Measurements from ENCODE around the gene ARHGAP10.

Gene ARHGAP10

GRCh38 chr4:147955827-147956558, 224.1 kb downstream of the ARHGAP10 start:
- TF ChIP-seq, protein P1, sequence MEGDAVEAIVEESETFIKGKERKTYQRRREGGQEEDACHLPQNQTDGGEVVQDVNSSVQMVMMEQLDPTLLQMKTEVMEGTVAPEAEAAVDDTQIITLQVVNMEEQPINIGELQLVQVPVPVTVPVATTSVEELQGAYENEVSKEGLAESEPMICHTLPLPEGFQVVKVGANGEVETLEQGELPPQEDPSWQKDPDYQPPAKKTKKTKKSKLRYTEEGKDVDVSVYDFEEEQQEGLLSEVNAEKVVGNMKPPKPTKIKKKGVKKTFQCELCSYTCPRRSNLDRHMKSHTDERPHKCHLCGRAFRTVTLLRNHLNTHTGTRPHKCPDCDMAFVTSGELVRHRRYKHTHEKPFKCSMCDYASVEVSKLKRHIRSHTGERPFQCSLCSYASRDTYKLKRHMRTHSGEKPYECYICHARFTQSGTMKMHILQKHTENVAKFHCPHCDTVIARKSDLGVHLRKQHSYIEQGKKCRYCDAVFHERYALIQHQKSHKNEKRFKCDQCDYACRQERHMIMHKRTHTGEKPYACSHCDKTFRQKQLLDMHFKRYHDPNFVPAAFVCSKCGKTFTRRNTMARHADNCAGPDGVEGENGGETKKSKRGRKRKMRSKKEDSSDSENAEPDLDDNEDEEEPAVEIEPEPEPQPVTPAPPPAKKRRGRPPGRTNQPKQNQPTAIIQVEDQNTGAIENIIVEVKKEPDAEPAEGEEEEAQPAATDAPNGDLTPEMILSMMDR (IDR thresholded peaks at IDR 0.05; ENCODE audit: borderline replicate concordance, extremely low read depth, low read length, poor library complexity, severe bottlenecking): no peak
- TF ChIP-seq EZH2 (IDR thresholded peaks at IDR 0.05; ENCODE audit: borderline replicate concordance, low read depth, low read length, severe bottlenecking): no peak
- Histone ChIP-seq H3K27me3 (ENCODE audit: insufficient read depth, low read length, poor library complexity) (no peaks in the 10 kb centered on the region), H3K4me3 (ENCODE audit: low read depth in 1 of 2, low read length in 2 of 2) (no peak overlapping the region), H2AFZ (ENCODE audit: low read depth, low read length) (no peak overlapping the region), H4K20me1 (ENCODE audit: insufficient read depth, low read length) (no peaks in the 10 kb centered on the region), H3K36me3 (ENCODE audit: insufficient read depth, low read length) (no peaks in the 10 kb centered on the region), H3K9me3 (ENCODE audit: insufficient read depth, low read length, severe bottlenecking) (no peaks in the 10 kb centered on the region), H3K9ac (ENCODE audit: low read depth, low read length) (no peak overlapping the region), H3K4me2 (ENCODE audit: insufficient read depth, low read length) (no peak overlapping the region), H3K27ac (ENCODE audit: low read length) (no peak overlapping the region), H3K4me1 (ENCODE audit: insufficient read depth, low read length) (no peaks in the 10 kb centered on the region), H3K79me2 (ENCODE audit: insufficient read depth, low read length) (no peaks in the 10 kb centered on the region)
- DNase-seq (no peak), ATAC-seq (ENCODE audit: insufficient read depth, low read depth) (no peak)

- DNase-seq (no peak), ATAC-seq (ENCODE audit: insufficient read depth, low read depth) (no peak)
- H4K20me1 ChIP-seq (ENCODE audit: insufficient read depth, low read length): no peaks in the 10 kb centered on the region
- H3K9ac ChIP-seq (ENCODE audit: low read depth, low read length): no peak overlapping the region
- no peaks in the 10 kb centered on the region for H3K27me3 ChIP-seq (ENCODE audit: insufficient read depth, low read length, poor library complexity)
- H3K36me3 ChIP-seq (ENCODE audit: insufficient read depth, low read length): no peaks in the 10 kb centered on the region
- no peaks in the 10 kb centered on the region for H3K4me1 ChIP-seq (ENCODE audit: insufficient read depth, low read length)
- H3K9me3 ChIP-seq (ENCODE audit: insufficient read depth, low read length, severe bottlenecking): no peaks in the 10 kb centered on the region
- no peak overlapping the region for H3K27ac ChIP-seq (ENCODE audit: low read length)
- H3K4me2 ChIP-seq (ENCODE audit: insufficient read depth, low read length): no peak overlapping the region
- TF ChIP-seq EZH2 (IDR thresholded peaks at IDR 0.05; ENCODE audit: borderline replicate concordance, low read depth, low read length, severe bottlenecking): no peak
- TF ChIP-seq, protein P1 (IDR thresholded peaks at IDR 0.05; ENCODE audit: borderline replicate concordance, extremely low read depth, low read length, poor library complexity, severe bottlenecking): no peak
- no peaks in the 10 kb centered on the region for H3K79me2 ChIP-seq (ENCODE audit: insufficient read depth, low read length)
- no peak overlapping the region for H3K4me3 ChIP-seq (ENCODE audit: low read depth in 1 of 2, low read length in 2 of 2)
- no peak overlapping the region for H2AFZ ChIP-seq (ENCODE audit: low read depth, low read length)
These were observed 225.6 kb downstream of the ARHGAP10 start for GRCh38 chr4:147957446-147957845.

- Histone ChIP-seq H3K79me2 (ENCODE audit: insufficient read depth, low read length) (no peaks in the 10 kb centered on the region), H3K9ac (ENCODE audit: low read depth, low read length) (no peak overlapping the region), H3K27ac (ENCODE audit: low read length) (no peak overlapping the region), H3K4me1 (ENCODE audit: insufficient read depth, low read length) (no peaks in the 10 kb centered on the region), H3K4me2 (ENCODE audit: insufficient read depth, low read length) (no peak overlapping the region), H3K36me3 (ENCODE audit: insufficient read depth, low read length) (no peaks in the 10 kb centered on the region), H3K4me3 (ENCODE audit: low read depth in 1 of 2, low read length in 2 of 2) (no peak overlapping the region), H2AFZ (ENCODE audit: low read depth, low read length) (no peak overlapping the region), H3K27me3 (ENCODE audit: insufficient read depth, low read length, poor library complexity) (no peaks in the 10 kb centered on the region), H3K9me3 (ENCODE audit: insufficient read depth, low read length, severe bottlenecking) (no peaks in the 10 kb centered on the region), H4K20me1 (ENCODE audit: insufficient read depth, low read length) (no peaks in the 10 kb centered on the region)
- DNase-seq (no peak), ATAC-seq (ENCODE audit: insufficient read depth, low read depth) (no peak)
- TF ChIP-seq, protein P1 (IDR thresholded peaks at IDR 0.05; ENCODE audit: borderline replicate concordance, extremely low read depth, low read length, poor library complexity, severe bottlenecking): no peak
- TF ChIP-seq EZH2 (IDR thresholded peaks at IDR 0.05; ENCODE audit: borderline replicate concordance, low read depth, low read length, severe bottlenecking): no peak
These were observed 226.2 kb downstream of the ARHGAP10 start for GRCh38 chr4:147958057-147958456.

Data from DND-41 (cell line).